HepG2 (cell line): ENCODE results near the gene SAA1. TPM values are rescaled to one million over a fixed set of nuclear protein-coding genes. Genes with fewer than 3 reads are reported as not detected.

ENCODE experiments used
- CCAR2 ChIP-seq: fragments of 200-400 bp; formaldehyde crosslinking; optimal IDR thresholded peaks from 2 replicates; pipeline ENCODE3; 2018; ENCODE audit warnings: low read depth, mild to moderate bottlenecking, low read length, moderate library complexity
- EP300 ChIP-seq, 3 experiments: sonication (generic) in 1 of 3; formaldehyde crosslinking in 1 of 3; IDR thresholded peaks; 2 replicates each; pipeline versions ENCODE4 v1.5.1 to v1.6.1; 2011 to 2020; ENCODE audit warnings: low read depth in 2 of 3, low read length in 2 of 3, borderline replicate concordance in 1 of 3, improper control_type of control experiment in 1 of 3, mild to moderate bottlenecking in 1 of 3, missing genetic modification reagents in 1 of 3, moderate library complexity in 1 of 3
- ETV5 ChIP-seq: IDR thresholded peaks from 2 replicates; pipeline ENCODE4 v1.6.1; 2018; ENCODE audit warnings: missing biosample characterization, missing genetic modification reagents, inconsistent platforms, borderline replicate concordance
- MIXL1 ChIP-seq: IDR thresholded peaks from 2 replicates; pipeline ENCODE4 v1.6.1; 2016
- MXI1 ChIP-seq: IDR thresholded peaks from 3 replicates; pipeline ENCODE4 v1.6.1; 2012; ENCODE audit warnings: low read depth, low read length, inconsistent platforms, borderline replicate concordance
- PITX1 ChIP-seq: sonication (generic); formaldehyde crosslinking; IDR thresholded peaks from 2 replicates; pipeline ENCODE4 v1.5.1; 2020; ENCODE audit warnings: mild to moderate bottlenecking, missing genetic modification reagents
- ZNF383 ChIP-seq: sonication (generic); formaldehyde crosslinking; IDR thresholded peaks from 2 replicates; pipeline ENCODE4 v1.4.0; 2020; ENCODE audit warnings: missing genetic modification reagents, mild to moderate bottlenecking, borderline replicate concordance
- ZNF546 ChIP-seq: sonication (generic); formaldehyde crosslinking; conservative IDR thresholded peaks from 2 replicates; pipeline ENCODE4 v1.8.1; 2023; ENCODE audit warnings: mild to moderate bottlenecking, missing genetic modification reagents
- polyA plus RNA-seq, 8 experiments: library from polyadenylated mRNA; depleted of rRNA in 3 of 8; stranded (reverse) in 7 of 8; unstranded in 1 of 8; fragments of >200 nt; fragmentation: Illumina TruSeq in 4 of 8; extraction: Trizol in 4 of 8; gene quantifications; 2 replicates each; pipeline versions ENCODE4 v1.2.1 to v1.2.3, GENCODE V29; 2011 to 2016; ENCODE audit warnings: low read depth in 4 of 8, missing spikeins in 1 of 8, mixed read lengths in 1 of 8; ENCODE audit not compliant: insufficient read depth in 1 of 8
- total RNA-seq, 5 experiments: library from RNA; depleted of rRNA; stranded (reverse); fragments of >200 nt; fragmentation: Illumina TruSeq; extraction: Trizol; gene quantifications; 2 replicates each; pipeline ENCODE4 v1.2.3, GENCODE V29; 2016; ENCODE audit warnings: low read depth in 1 of 5
- TF ChIP-seq, protein P1 (sequence below), 2 experiments: IDR thresholded peaks; 2 replicates each; pipeline ENCODE4 v1.6.1; 2011 to 2012; ENCODE audit warnings: low read length in 2 of 2, borderline replicate concordance in 1 of 2, low read depth in 1 of 2, mild to moderate bottlenecking in 1 of 2, moderate library complexity in 1 of 2
- TF ChIP-seq, protein P2 (sequence below): sonication (generic); formaldehyde crosslinking; IDR thresholded peaks from 2 replicates; pipeline ENCODE4 v1.9.0; 2021; ENCODE audit warnings: missing genetic modification reagents, borderline replicate concordance
- TF ChIP-seq, protein P3 (sequence below): IDR thresholded peaks from 2 replicates; pipeline ENCODE4 v1.6.1; 2018; ENCODE audit warnings: missing genetic modification reagents
- TF ChIP-seq, protein P4 (sequence below): sonication (generic); formaldehyde crosslinking; IDR thresholded peaks from 2 replicates; pipeline ENCODE4 v1.5.0; 2020; ENCODE audit warnings: mild to moderate bottlenecking, missing genetic modification reagents
- TF ChIP-seq, protein P5 (sequence below): sonication (generic); formaldehyde crosslinking; conservative IDR thresholded peaks from 2 replicates; pipeline ENCODE4 v1.8.0; 2022; ENCODE audit warnings: missing genetic modification reagents
- TF ChIP-seq, protein P6 (sequence below): IDR thresholded peaks from 2 replicates; pipeline ENCODE4 v1.6.1; 2016; ENCODE audit warnings: missing compliant biosample characterization, missing genetic modification reagents, borderline replicate concordance
- TF ChIP-seq, protein P7 (sequence below): IDR thresholded peaks from 2 replicates; pipeline ENCODE4 v1.6.1; 2012; ENCODE audit warnings: inconsistent platforms

The SAA1 gene
- total and polyA plus RNA-seq, 2 of the 13 experiments (the other 11 are each of a cell fraction or from before 2014, with no cell fraction given), result not detected

DNA sequence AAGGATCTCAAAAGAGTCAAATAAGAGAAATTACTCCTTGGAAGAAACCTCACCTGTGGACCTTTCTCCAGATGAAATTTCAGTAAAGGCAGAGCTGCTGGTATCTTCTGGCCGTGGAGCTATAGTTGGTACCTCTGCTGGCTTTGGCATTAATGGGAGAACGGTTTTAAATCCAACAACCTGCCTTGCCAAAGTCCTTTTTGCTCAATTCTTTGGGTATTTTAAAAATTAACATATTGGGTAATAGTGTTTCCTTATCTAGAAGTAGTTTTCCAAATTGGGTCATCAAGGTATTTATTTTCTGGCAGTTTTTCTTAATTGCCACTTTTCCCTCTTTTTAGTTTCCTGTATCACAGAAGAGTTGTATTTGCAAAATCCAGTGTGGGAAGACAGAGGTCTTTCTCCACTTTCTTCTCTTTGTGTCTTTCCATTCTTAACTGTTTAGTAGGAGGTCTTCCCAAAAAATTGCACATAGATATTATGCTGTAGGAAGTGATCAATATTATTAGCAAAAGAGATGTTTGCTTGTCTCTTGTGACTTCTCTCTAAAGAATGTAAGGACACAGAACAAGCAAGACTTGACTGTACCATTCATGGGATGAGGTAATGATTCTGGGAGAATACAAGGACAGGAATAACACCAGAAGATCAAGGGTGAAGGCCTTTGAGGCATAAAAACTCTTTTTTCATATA, 29.3 kb upstream of the SAA1 start, which contains the start of gene SAA4 (continued):
- TF ChIP-seq, protein P1, sequence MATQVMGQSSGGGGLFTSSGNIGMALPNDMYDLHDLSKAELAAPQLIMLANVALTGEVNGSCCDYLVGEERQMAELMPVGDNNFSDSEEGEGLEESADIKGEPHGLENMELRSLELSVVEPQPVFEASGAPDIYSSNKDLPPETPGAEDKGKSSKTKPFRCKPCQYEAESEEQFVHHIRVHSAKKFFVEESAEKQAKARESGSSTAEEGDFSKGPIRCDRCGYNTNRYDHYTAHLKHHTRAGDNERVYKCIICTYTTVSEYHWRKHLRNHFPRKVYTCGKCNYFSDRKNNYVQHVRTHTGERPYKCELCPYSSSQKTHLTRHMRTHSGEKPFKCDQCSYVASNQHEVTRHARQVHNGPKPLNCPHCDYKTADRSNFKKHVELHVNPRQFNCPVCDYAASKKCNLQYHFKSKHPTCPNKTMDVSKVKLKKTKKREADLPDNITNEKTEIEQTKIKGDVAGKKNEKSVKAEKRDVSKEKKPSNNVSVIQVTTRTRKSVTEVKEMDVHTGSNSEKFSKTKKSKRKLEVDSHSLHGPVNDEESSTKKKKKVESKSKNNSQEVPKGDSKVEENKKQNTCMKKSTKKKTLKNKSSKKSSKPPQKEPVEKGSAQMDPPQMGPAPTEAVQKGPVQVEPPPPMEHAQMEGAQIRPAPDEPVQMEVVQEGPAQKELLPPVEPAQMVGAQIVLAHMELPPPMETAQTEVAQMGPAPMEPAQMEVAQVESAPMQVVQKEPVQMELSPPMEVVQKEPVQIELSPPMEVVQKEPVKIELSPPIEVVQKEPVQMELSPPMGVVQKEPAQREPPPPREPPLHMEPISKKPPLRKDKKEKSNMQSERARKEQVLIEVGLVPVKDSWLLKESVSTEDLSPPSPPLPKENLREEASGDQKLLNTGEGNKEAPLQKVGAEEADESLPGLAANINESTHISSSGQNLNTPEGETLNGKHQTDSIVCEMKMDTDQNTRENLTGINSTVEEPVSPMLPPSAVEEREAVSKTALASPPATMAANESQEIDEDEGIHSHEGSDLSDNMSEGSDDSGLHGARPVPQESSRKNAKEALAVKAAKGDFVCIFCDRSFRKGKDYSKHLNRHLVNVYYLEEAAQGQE (IDR thresholded peaks at IDR 0.05; ENCODE audit: borderline replicate concordance in 1 of 2, low read depth in 1 of 2, low read length in 2 of 2), result 0 out of 4 replicates have a peak, but pooled peaks of 1 of the 2 experiments have one; percentile 43
- TF ChIP-seq ZNF383 (CRISPR knock-in tag) (no peak), CCAR2 (no peak), EP300 (IDR thresholded peaks at IDR 0.05; ENCODE audit: low read depth in 2 of 2, low read length in 2 of 2) (peak in 1 of 2 experiments; percentile 84; a peak in 2 of 4 replicates), EP300 (CRISPR knock-in tag; IDR thresholded peaks at IDR 0.05; ENCODE audit: borderline replicate concordance) (no peak), MIXL1 (CRISPR knock-in tag) (peak; percentile 67), ETV5 (CRISPR knock-in tag) (peak; percentile 68; the same call in 1 of the 2 replicates), ZNF546 (CRISPR knock-in tag) (no peak), PITX1 (CRISPR knock-in tag) (no peak), MXI1 (no peak)
- TF ChIP-seq, protein P2, sequence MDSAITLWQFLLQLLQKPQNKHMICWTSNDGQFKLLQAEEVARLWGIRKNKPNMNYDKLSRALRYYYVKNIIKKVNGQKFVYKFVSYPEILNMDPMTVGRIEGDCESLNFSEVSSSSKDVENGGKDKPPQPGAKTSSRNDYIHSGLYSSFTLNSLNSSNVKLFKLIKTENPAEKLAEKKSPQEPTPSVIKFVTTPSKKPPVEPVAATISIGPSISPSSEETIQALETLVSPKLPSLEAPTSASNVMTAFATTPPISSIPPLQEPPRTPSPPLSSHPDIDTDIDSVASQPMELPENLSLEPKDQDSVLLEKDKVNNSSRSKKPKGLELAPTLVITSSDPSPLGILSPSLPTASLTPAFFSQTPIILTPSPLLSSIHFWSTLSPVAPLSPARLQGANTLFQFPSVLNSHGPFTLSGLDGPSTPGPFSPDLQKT (CRISPR knock-in tag), result no peak
- TF ChIP-seq, protein P3, sequence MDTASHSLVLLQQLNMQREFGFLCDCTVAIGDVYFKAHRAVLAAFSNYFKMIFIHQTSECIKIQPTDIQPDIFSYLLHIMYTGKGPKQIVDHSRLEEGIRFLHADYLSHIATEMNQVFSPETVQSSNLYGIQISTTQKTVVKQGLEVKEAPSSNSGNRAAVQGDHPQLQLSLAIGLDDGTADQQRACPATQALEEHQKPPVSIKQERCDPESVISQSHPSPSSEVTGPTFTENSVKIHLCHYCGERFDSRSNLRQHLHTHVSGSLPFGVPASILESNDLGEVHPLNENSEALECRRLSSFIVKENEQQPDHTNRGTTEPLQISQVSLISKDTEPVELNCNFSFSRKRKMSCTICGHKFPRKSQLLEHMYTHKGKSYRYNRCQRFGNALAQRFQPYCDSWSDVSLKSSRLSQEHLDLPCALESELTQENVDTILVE (CRISPR knock-in tag), result 0 out of 2 replicates have a peak, but pooled peaks have one; percentile 49
- TF ChIP-seq, protein P4, sequence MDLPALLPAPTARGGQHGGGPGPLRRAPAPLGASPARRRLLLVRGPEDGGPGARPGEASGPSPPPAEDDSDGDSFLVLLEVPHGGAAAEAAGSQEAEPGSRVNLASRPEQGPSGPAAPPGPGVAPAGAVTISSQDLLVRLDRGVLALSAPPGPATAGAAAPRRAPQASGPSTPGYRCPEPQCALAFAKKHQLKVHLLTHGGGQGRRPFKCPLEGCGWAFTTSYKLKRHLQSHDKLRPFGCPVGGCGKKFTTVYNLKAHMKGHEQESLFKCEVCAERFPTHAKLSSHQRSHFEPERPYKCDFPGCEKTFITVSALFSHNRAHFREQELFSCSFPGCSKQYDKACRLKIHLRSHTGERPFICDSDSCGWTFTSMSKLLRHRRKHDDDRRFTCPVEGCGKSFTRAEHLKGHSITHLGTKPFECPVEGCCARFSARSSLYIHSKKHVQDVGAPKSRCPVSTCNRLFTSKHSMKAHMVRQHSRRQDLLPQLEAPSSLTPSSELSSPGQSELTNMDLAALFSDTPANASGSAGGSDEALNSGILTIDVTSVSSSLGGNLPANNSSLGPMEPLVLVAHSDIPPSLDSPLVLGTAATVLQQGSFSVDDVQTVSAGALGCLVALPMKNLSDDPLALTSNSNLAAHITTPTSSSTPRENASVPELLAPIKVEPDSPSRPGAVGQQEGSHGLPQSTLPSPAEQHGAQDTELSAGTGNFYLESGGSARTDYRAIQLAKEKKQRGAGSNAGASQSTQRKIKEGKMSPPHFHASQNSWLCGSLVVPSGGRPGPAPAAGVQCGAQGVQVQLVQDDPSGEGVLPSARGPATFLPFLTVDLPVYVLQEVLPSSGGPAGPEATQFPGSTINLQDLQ, result no peak
- TF ChIP-seq, protein P5, sequence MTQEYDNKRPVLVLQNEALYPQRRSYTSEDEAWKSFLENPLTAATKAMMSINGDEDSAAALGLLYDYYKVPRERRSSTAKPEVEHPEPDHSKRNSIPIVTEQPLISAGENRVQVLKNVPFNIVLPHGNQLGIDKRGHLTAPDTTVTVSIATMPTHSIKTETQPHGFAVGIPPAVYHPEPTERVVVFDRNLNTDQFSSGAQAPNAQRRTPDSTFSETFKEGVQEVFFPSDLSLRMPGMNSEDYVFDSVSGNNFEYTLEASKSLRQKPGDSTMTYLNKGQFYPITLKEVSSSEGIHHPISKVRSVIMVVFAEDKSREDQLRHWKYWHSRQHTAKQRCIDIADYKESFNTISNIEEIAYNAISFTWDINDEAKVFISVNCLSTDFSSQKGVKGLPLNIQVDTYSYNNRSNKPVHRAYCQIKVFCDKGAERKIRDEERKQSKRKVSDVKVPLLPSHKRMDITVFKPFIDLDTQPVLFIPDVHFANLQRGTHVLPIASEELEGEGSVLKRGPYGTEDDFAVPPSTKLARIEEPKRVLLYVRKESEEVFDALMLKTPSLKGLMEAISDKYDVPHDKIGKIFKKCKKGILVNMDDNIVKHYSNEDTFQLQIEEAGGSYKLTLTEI, result no peak
- TF ChIP-seq, protein P6, sequence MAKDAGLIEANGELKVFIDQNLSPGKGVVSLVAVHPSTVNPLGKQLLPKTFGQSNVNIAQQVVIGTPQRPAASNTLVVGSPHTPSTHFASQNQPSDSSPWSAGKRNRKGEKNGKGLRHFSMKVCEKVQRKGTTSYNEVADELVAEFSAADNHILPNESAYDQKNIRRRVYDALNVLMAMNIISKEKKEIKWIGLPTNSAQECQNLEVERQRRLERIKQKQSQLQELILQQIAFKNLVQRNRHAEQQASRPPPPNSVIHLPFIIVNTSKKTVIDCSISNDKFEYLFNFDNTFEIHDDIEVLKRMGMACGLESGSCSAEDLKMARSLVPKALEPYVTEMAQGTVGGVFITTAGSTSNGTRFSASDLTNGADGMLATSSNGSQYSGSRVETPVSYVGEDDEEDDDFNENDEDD, result no peak
- TF ChIP-seq, protein P7, sequence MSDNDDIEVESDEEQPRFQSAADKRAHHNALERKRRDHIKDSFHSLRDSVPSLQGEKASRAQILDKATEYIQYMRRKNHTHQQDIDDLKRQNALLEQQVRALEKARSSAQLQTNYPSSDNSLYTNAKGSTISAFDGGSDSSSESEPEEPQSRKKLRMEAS, result no peak
